HG03159 (cell line): ENCODE results near the gene MAMDC4.
"Not testable (repeated sequence)": the region's sequence is repeated elsewhere in the genome, so short reads cannot be mapped to it uniquely, and the experiment has no call there.

Experiments used
- ATAC-seq: cut with Tn5 transposase; IDR thresholded peaks from one replicate; pipeline ENCODE4 v1.9.1; 2021; ENCODE audit warnings: mild to moderate bottlenecking, moderate library complexity; ENCODE audit not compliant: unreplicated experiment

The MAMDC4 gene

GRCh38 chr9:136851941-136852663 is at the start of gene MAMDC4:
MAMDC4 (plus strand) TSS chr9:136852346; CDS start chr9:136852417, 71 bp downstream.
- ATAC-seq: no peak

- ATAC-seq: not testable (repeated sequence)
Measured at GRCh38 chr9:136803009-136803550, 49.1 kb upstream of the MAMDC4 start.

- no peak for ATAC-seq
Measured at GRCh38 chr9:136803551-136804508, 48.3 kb upstream of the MAMDC4 start.

- no peak for ATAC-seq
Measured at GRCh38 chr9:136804509-136805206, 47.5 kb upstream of the MAMDC4 start.

GRCh38 chr9:136805207-136805740 is 46.9 kb upstream of the MAMDC4 start:
- ATAC-seq: no peak

- no peak for ATAC-seq
Measured at GRCh38 chr9:136806067-136806466, 46.1 kb upstream of the MAMDC4 start.

GRCh38 chr9:136806631-136807201 is 45.4 kb upstream of the MAMDC4 start:
- no peak for ATAC-seq

- peak; percentile 71 for ATAC-seq
Measured at GRCh38 chr9:136807281-136808074, 44.7 kb upstream of the MAMDC4 start, which contains the start of gene RABL6. RABL6 (plus strand) TSS chr9:136807948; CDS start chr9:136808197, 249 bp downstream.

- ATAC-seq: peak; percentile 30
Measured at GRCh38 chr9:136808075-136808805, 43.9 kb upstream of the MAMDC4 start.

- ATAC-seq: no peak
Measured at GRCh38 chr9:136808806-136809158, 43.4 kb upstream of the MAMDC4 start.

- ATAC-seq: no peak
Measured at GRCh38 chr9:136814725-136815421, 37.3 kb upstream of the MAMDC4 start.

GRCh38 chr9:136815422-136815782 is 36.7 kb upstream of the MAMDC4 start:
- no peak for ATAC-seq

GRCh38 chr9:136820971-136821825 is 30.9 kb upstream of the MAMDC4 start:
- no peak for ATAC-seq

- ATAC-seq: no peak
Measured at GRCh38 chr9:136821826-136822544, 30.2 kb upstream of the MAMDC4 start.

- no peak for ATAC-seq
Measured at GRCh38 chr9:136823136-136824046, 28.8 kb upstream of the MAMDC4 start.
